Esophagus squamous epithelium (tissue), 5 donors: ENCODE data around the gene RIMS4. TPM values are rescaled to one million over a fixed set of nuclear protein-coding genes. Genes with fewer than 3 reads are reported as not detected.

Experiments
- DNase-seq: peaks from one replicate; lab custom pipeline; 2025; lab: John Stamatoyannopoulos, UW
- H3K27ac ChIP-seq, 4 donors: fragments of 200-600 bp; sonication (generic); one replicate each; pipeline ENCODE4 v1.5.1; 2016 to 2019; ENCODE audit warnings: mild to moderate bottlenecking in 1 of 4
- H3K27me3 ChIP-seq, 4 donors: fragments of 200-600 bp; sonication (generic); 1 replicate in 3 of 4; 2 replicates in 1 of 4; pipeline versions ENCODE4 v1.5.1 to v1.6.0; 2017 to 2021; ENCODE audit warnings: antibody characterized with exemption in 1 of 4
- H3K36me3 ChIP-seq, 3 donors: fragments of 200-600 bp; sonication (generic); one replicate each; pipeline ENCODE4 v1.5.1; 2016 to 2019
- H3K4me1 ChIP-seq, 3 donors: fragments of 200-600 bp; sonication (generic); one replicate each; pipeline ENCODE4 v1.5.1; 2017 to 2019
- H3K4me3 ChIP-seq, 4 donors: fragments of 200-600 bp; sonication (generic); 1 replicate in 3 of 4; 2 replicates in 1 of 4; pipeline ENCODE4 v1.5.1; 2016 to 2019; ENCODE audit warnings: mild to moderate bottlenecking in 2 of 4, moderate library complexity in 1 of 4
- H3K9me3 ChIP-seq, 3 donors: fragments of 200-600 bp; sonication (generic); one replicate each; pipeline ENCODE4 v1.5.1; 2016 to 2019
- POLR2A ChIP-seq, 4 donors: fragments of 450-650 bp; IDR thresholded peaks; one replicate each; pipeline ENCODE4 v1.6.1; 2017; ENCODE audit warnings: antibody characterized with exemption in 4 of 4, mild to moderate bottlenecking in 4 of 4, moderate library complexity in 3 of 4
- whole genome bisulfite sequencing, 2 donors: methylation state at CpG; one replicate each; pipeline ENCODE4 v1.1.5; 2018; 5-methylcytosine and 5-hydroxymethylcytosine counted together
- intact Hi-C: fragments of 100-400 bp; cut with DNase I; formaldehyde crosslinking; loops from one replicate; pipeline ENCODE4 v1.15.0; 2022
- total RNA-seq, 4 donors: library from RNA; depleted of rRNA; stranded (reverse); fragments of >200 nt; gene quantifications; one replicate each; pipeline ENCODE4 v1.1.0, GENCODE V29; 2016
- TF ChIP-seq, protein P1 (sequence below), 6 experiments: fragments of 450-650 bp in 4 of 6; fragments of 200-600 bp in 2 of 6; sonication (generic) in 2 of 6; IDR thresholded peaks; one replicate each; pipeline ENCODE4 v1.5.1; 2016 to 2019; ENCODE audit warnings: antibody characterized with exemption in 6 of 6, mild to moderate bottlenecking in 4 of 6, moderate library complexity in 4 of 6
- donor health status: DM: yes; HTN: yes; CAD: no.

RIMS4 gene
- total RNA-seq, 4 donors from 2014 or later, result 0.32 to 1.7 TPM; not detected in 2

DNA sequence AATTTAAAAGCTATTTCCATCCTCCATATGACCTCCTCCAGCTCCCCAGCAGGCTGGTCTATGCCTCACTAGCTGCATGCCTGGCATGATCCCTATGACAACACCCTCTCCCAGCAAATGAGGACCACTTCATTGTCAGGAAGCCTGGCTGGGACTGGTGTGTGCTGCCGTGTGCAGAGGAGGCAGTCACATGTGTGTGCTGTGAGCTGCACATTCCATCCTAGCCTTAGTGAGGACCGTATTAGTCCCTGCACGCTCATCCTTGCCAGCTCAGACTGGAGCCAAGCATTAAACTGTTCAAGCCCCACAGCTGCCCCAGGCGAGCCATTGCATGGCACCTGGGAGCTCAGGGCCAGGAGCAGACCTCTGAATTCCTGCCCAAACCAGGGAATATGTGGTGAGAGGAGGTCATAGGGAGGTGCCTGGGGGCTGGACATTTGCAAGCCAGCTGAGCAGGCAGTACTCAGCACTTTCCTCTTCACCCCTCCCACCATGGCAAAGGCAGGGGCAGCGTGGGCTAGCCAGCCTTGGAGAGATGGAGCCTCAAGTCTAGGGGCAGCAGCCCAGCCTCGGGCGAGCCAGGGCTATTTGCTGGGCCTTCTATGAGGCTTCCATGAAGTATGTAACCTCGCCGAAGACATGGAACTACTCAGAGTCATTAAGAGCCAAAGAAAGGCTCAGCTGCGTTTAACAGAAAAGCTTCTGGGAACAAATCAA, 103.9 kb downstream of the RIMS4 start:
- no peaks in the 10 kb centered on the region for H3K9me3 ChIP-seq
- intact Hi-C loops, result no loop called here
- no peaks in the 10 kb centered on the region for H3K36me3 ChIP-seq
- H3K27me3 ChIP-seq, result no peaks in the 10 kb centered on the region
- DNase-seq, result no peak
- TF ChIP-seq, protein P1, sequence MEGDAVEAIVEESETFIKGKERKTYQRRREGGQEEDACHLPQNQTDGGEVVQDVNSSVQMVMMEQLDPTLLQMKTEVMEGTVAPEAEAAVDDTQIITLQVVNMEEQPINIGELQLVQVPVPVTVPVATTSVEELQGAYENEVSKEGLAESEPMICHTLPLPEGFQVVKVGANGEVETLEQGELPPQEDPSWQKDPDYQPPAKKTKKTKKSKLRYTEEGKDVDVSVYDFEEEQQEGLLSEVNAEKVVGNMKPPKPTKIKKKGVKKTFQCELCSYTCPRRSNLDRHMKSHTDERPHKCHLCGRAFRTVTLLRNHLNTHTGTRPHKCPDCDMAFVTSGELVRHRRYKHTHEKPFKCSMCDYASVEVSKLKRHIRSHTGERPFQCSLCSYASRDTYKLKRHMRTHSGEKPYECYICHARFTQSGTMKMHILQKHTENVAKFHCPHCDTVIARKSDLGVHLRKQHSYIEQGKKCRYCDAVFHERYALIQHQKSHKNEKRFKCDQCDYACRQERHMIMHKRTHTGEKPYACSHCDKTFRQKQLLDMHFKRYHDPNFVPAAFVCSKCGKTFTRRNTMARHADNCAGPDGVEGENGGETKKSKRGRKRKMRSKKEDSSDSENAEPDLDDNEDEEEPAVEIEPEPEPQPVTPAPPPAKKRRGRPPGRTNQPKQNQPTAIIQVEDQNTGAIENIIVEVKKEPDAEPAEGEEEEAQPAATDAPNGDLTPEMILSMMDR (IDR thresholded peaks at IDR 0.05), result no peak
- TF ChIP-seq POLR2A (IDR thresholded peaks at IDR 0.05), result no peak
- H3K4me3 ChIP-seq, result no peak overlapping the region
- 31 to 36% methylated on average over 7 of the region's 10 CpGs for WGBS, 2 donors
- peak overlapping the region; percentile 62 to 87 (median 76) for H3K27ac ChIP-seq
- peaks cover 6 to 55% (median 34%) of the 10 kb centered on the region in 3 donors for H3K4me1 ChIP-seq

DNA sequence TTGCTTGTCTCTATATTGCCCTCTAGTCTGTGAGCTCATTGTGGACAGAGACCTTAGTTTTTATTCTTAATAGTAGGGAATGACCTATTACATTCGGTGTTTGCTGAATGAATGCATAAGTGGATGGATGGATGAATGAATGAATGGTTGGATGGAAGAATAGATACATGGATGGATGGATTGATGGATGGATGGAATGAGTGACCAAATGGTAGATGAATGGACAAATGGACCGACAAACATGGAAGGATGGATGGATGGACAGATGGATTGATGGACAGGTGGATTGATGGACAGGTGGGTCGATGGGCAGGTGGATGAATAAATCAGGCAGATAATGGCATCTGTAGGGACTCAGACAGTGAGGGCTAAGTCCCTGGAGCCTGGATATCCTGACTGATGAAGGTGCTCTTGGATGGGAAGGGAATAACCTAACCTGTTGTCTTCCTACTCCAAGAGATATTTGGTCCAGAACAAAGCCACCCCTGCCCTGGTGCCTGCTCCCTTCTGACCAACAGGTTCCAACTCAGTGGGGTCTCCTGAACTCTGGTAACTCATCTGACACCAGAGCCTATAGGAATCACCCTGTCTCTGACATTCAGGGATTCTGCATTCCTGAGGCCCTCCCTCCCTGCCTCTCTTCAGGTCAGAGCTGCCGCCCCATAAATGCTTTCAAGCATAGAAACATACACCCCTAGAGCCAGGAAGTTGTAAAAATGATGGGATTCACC, 104.8 kb downstream of the RIMS4 start:
- Histone ChIP-seq H3K4me3 (no peak overlapping the region), H3K9me3 (no peaks in the 10 kb centered on the region), H3K36me3 (no peaks in the 10 kb centered on the region), H3K4me1 (peaks cover 6 to 59% (median 40%) of the 10 kb centered on the region in 3 donors), H3K27ac (peak overlapping the region; percentile 34 to 87 (median 80)), H3K27me3 (no peaks in the 10 kb centered on the region)
- intact Hi-C loops, result no loop called here
- DNase-seq, result no peak
- no peak for TF ChIP-seq POLR2A (IDR thresholded peaks at IDR 0.05)
- TF ChIP-seq, protein P1 (IDR thresholded peaks at IDR 0.05), result no peak
- 76 to 83% methylated on average over 3 to 4 of the region's 4 CpGs for WGBS, 2 donors

DNA sequence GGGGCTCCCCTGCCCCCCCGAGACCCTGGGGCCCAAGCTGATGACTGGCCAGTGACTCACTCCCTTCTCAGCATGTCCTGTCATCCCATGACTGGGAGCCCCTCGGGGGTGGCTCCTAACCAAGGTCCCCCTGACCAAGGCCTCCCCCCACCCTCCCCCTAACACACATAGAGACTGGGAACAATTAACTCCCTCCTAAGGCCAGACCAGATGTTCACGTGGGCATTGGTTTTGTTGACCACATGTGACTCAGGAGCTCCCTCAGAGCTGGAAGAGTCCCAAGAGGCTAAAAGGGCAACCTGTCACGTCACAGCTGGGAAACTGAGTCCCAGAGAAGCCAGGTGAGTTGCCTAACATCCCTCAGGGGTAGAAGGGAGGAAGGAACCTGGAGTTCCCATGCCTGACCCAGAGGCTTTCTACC, 105.8 kb downstream of the RIMS4 start:
- Histone ChIP-seq H3K4me1 (peaks cover 6 to 60% (median 42%) of the 10 kb centered on the region in 3 donors), H3K9me3 (no peaks in the 10 kb centered on the region), H3K36me3 (no peaks in the 10 kb centered on the region), H3K27me3 (no peaks in the 10 kb centered on the region), H3K27ac (peak overlapping the region in 3 of 4 donors; percentile 73 to 87 (median 86)), H3K4me3 (no peak overlapping the region)
- DNase-seq, result no peak
- 40% methylated on average over 2 of the region's 4 CpGs; no CpG with 5 or more reads in 1 of the 2 donors for WGBS, 2 donors
- intact Hi-C loops, result no loop called here
- TF ChIP-seq POLR2A (IDR thresholded peaks at IDR 0.05), result no peak
- TF ChIP-seq, protein P1 (IDR thresholded peaks at IDR 0.05), result no peak

DNA sequence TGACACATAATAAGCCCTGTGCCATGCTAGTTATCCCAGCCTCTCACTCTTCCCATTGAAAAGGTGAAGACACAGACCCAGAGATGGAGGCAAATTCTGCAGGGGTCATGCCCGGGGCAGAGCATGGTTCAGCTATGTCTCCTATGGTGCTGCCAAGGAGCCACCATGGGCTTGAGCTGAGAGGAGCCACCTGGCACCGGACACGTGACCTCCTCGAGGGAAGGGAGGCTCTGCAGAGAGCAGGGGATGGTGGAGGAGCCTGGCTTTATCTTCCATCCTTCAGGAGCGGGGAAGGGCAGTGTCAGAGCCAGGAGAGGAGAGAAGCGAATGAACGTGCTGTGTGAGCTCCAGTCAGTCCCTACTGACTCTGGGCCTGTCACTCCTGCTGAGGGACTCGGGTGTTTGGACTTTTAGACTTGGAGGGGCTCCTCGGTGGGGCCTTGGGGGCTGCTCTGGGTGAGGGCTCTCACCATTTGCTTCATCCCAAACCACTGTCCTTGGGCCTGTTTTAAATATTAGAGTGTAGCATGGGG, 106.3 kb downstream of the RIMS4 start:
- intact Hi-C loops, result no loop called here
- H3K4me1 ChIP-seq, result peaks cover 6 to 56% (median 42%) of the 10 kb centered on the region in 3 donors
- H3K36me3 ChIP-seq, result no peaks in the 10 kb centered on the region
- H3K9me3 ChIP-seq, result no peaks in the 10 kb centered on the region
- no peak for TF ChIP-seq POLR2A (IDR thresholded peaks at IDR 0.05)
- TF ChIP-seq, protein P1 (IDR thresholded peaks at IDR 0.05), result no peak
- H3K27me3 ChIP-seq, result no peaks in the 10 kb centered on the region
- 82 to 91% methylated on average over 4 to 9 of the region's 9 CpGs for WGBS, 2 donors
- DNase-seq, result no peak
- H3K4me3 ChIP-seq, result no peak overlapping the region
- peak overlapping the region; percentile 66 to 87 (median 80) for H3K27ac ChIP-seq
